OCI-LY1 (cell line): ENCODE data around the gene NGF.

Source experiments
- H2AFZ ChIP-seq: fragments of 200-600 bp; sonication (generic), shearing (Covaris generic); 2 replicates; pipeline ENCODE4 v1.6.0; 2014; ENCODE audit warnings: antibody characterized with exemption, mild to moderate bottlenecking, low read length
- H3F3A ChIP-seq: fragments of 200-600 bp; sonication (generic), shearing (Covaris generic); 2 replicates; pipeline ENCODE4 v1.6.0; 2014; ENCODE audit warnings: mild to moderate bottlenecking, antibody characterized with exemption, low read length, moderate library complexity; ENCODE audit not compliant: insufficient read depth
- H3K27ac ChIP-seq: fragments of 200-600 bp; sonication (generic); 2 replicates; pipeline ENCODE4 v1.5.1; 2014; ENCODE audit warnings: low read length, mixed run types, mild to moderate bottlenecking, low read depth; ENCODE audit not compliant: poor library complexity, severe bottlenecking
- H3K27me3 ChIP-seq: fragments of 200-600 bp; sonication (generic); 2 replicates; pipeline ENCODE4 v1.6.0; 2014; ENCODE audit warnings: antibody characterized with exemption, mild to moderate bottlenecking, low read length, moderate library complexity; ENCODE audit not compliant: insufficient read depth
- H3K36me3 ChIP-seq: fragments of 200-600 bp; sonication (generic); 2 replicates; pipeline ENCODE4 v1.6.1; 2014; ENCODE audit warnings: mild to moderate bottlenecking, antibody characterized with exemption, low read length, moderate library complexity, mixed read lengths; ENCODE audit not compliant: insufficient read depth
- H3K4me1 ChIP-seq: fragments of 200-600 bp; sonication (generic); 2 replicates; pipeline ENCODE4 v1.5.1; 2014; ENCODE audit warnings: mild to moderate bottlenecking, low read length, moderate library complexity; ENCODE audit not compliant: insufficient read depth, severe bottlenecking
- H3K4me2 ChIP-seq: fragments of 200-600 bp; sonication (generic), shearing (Covaris generic); 2 replicates; pipeline ENCODE4 v1.6.1; 2014; ENCODE audit warnings: low read length
- H3K4me3 ChIP-seq: fragments of 200-600 bp; sonication (generic); 2 replicates; pipeline ENCODE4 v1.5.1; 2014; ENCODE audit warnings: low read length, low read depth, mild to moderate bottlenecking, mixed read lengths; ENCODE audit not compliant: poor library complexity, severe bottlenecking
- H3K79me2 ChIP-seq: fragments of 200-600 bp; shearing (Covaris generic); 2 replicates; pipeline ENCODE4 v1.6.1; 2016; ENCODE audit warnings: mixed run types, low read length, mixed read lengths; ENCODE audit not compliant: insufficient read depth
- H3K9ac ChIP-seq: fragments of 200-600 bp; sonication (generic), shearing (Covaris generic); 2 replicates; pipeline ENCODE4 v1.6.1; 2014; ENCODE audit warnings: mild to moderate bottlenecking, low read length, mixed read lengths
- H3K9me2 ChIP-seq: fragments of 200-600 bp; sonication (generic), shearing (Covaris generic); 2 replicates; pipeline ENCODE4 v1.6.1; 2014; ENCODE audit warnings: low read depth, mild to moderate bottlenecking, low read length, mixed read lengths
- H3K9me3 ChIP-seq: fragments of 200-600 bp; shearing (Covaris generic); 2 replicates; pipeline ENCODE4 v1.6.1; 2014; ENCODE audit warnings: low read length, mixed read lengths
- H4K20me1 ChIP-seq: fragments of 200-600 bp; sonication (generic), shearing (Covaris generic); 2 replicates; pipeline ENCODE4 v1.6.0; 2016; ENCODE audit warnings: mild to moderate bottlenecking, low read length; ENCODE audit not compliant: insufficient read depth
- EZH2 ChIP-seq: fragments of 200-600 bp; sonication (generic), shearing (Covaris generic); IDR thresholded peaks from 2 replicates; pipeline ENCODE4 v1.8.0; 2017; ENCODE audit warnings: borderline replicate concordance, mixed run types, mild to moderate bottlenecking, antibody characterized with exemption, low read length, moderate library complexity, mixed read lengths
- TF ChIP-seq, protein P1 (sequence below): fragments of 200-600 bp; sonication (generic), shearing (Covaris generic); IDR thresholded peaks from 2 replicates; pipeline ENCODE4 v1.5.1; 2017; ENCODE audit warnings: mild to moderate bottlenecking, antibody characterized with exemption, low read length, moderate library complexity, mixed read lengths

The NGF gene

DNA sequence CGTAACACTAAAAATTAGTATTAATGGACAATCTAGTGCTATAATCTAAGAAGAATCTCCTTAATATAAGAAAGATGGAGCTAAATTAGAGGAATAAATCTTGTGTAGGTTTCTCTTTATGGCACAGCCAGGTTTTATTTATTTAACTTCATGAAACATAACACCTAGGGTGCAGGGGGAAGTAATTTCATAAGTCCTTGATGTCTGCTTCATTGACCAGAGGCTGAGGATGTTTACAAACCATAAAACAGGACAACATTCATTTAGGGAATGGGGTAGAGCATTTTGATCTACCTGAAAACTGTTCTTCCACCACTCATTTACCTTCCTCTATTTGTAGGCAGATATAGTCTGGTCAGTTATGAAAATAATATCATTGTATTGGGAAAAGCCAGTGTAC, 95.5 kb downstream of the NGF start:
- TF ChIP-seq, protein P1, sequence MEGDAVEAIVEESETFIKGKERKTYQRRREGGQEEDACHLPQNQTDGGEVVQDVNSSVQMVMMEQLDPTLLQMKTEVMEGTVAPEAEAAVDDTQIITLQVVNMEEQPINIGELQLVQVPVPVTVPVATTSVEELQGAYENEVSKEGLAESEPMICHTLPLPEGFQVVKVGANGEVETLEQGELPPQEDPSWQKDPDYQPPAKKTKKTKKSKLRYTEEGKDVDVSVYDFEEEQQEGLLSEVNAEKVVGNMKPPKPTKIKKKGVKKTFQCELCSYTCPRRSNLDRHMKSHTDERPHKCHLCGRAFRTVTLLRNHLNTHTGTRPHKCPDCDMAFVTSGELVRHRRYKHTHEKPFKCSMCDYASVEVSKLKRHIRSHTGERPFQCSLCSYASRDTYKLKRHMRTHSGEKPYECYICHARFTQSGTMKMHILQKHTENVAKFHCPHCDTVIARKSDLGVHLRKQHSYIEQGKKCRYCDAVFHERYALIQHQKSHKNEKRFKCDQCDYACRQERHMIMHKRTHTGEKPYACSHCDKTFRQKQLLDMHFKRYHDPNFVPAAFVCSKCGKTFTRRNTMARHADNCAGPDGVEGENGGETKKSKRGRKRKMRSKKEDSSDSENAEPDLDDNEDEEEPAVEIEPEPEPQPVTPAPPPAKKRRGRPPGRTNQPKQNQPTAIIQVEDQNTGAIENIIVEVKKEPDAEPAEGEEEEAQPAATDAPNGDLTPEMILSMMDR = no peak
- TF ChIP-seq EZH2 = no peak
- Histone ChIP-seq H2AFZ (no peak overlapping the region), H3K27me3 (no peaks in the 10 kb centered on the region), H3K36me3 (no peaks in the 10 kb centered on the region), H3K79me2 (no peaks in the 10 kb centered on the region), H3K4me3 (no peak overlapping the region), H3K4me1 (no peaks in the 10 kb centered on the region), H3K9me3 (no peaks in the 10 kb centered on the region), H4K20me1 (no peaks in the 10 kb centered on the region), H3K4me2 (no peak overlapping the region), H3F3A (no peaks in the 10 kb centered on the region), H3K9me2 (no peaks in the 10 kb centered on the region), H3K9ac (no peak overlapping the region), H3K27ac (no peak overlapping the region)

DNA sequence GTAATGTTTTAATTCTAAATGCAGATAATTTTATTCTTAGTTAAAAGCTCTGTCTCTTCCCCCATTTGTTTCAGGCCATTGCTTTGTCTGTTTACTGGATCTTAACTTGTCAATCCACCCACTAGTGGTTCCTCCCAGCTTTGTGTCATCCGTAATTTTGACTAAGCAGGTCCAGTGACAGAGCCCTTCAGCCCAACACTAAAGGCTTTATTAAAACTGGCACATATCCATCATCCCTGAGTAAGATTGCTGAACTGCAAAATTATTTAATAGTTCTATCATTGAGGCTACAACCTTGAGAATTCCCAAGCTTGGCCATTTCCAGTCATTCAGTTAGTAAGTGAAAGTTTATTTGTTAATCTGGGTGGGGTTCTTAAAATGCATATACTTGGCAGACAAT, 96.7 kb downstream of the NGF start:
- H3K4me2 ChIP-seq = no peak overlapping the region
- TF ChIP-seq, protein P1 = no peak
- no peak for TF ChIP-seq EZH2
- no peak overlapping the region for H3K27ac ChIP-seq
- no peaks in the 10 kb centered on the region for H3K27me3 ChIP-seq
- no peak overlapping the region for H3K4me3 ChIP-seq
- H3K9ac ChIP-seq = no peak overlapping the region
- no peak overlapping the region for H2AFZ ChIP-seq
- no peaks in the 10 kb centered on the region for H3K9me3 ChIP-seq
- H3K4me1 ChIP-seq = no peaks in the 10 kb centered on the region
- no peaks in the 10 kb centered on the region for H3K79me2 ChIP-seq
- H3K9me2 ChIP-seq = no peaks in the 10 kb centered on the region
- no peaks in the 10 kb centered on the region for H4K20me1 ChIP-seq
- H3K36me3 ChIP-seq = no peaks in the 10 kb centered on the region
- no peaks in the 10 kb centered on the region for H3F3A ChIP-seq

DNA sequence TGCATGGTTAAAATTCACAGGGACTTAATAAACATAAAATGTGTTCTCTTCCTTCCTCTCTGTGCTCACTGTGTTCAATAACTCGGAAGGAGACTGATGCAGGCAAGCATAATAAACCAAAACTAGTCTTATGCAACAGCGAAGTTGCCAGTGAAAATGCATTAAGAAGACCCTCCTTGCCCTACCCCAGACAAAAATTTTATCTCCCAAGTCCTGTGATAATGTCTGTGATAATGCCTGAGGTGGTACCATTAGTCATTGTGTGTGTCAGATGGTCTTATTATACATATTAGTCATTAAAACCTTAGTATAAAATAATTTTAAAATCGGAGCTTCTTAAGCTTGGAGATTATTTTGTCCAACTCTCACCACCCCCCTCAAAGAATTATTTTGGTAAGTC, 97.8 kb downstream of the NGF start:
- TF ChIP-seq, protein P1 = no peak
- TF ChIP-seq EZH2 = no peak
- no peak overlapping the region for H3K9ac ChIP-seq
- H4K20me1 ChIP-seq = no peaks in the 10 kb centered on the region
- no peaks in the 10 kb centered on the region for H3K9me2 ChIP-seq
- no peak overlapping the region for H3K4me2 ChIP-seq
- no peak overlapping the region for H3K27ac ChIP-seq
- H3K4me1 ChIP-seq = no peaks in the 10 kb centered on the region
- H3K9me3 ChIP-seq = no peaks in the 10 kb centered on the region
- no peaks in the 10 kb centered on the region for H3K36me3 ChIP-seq
- no peak overlapping the region for H2AFZ ChIP-seq
- H3K4me3 ChIP-seq = no peak overlapping the region
- H3F3A ChIP-seq = no peaks in the 10 kb centered on the region
- H3K27me3 ChIP-seq = no peaks in the 10 kb centered on the region
- H3K79me2 ChIP-seq = no peaks in the 10 kb centered on the region
